ENCODE data around the gene EIPR1. TPM values are rescaled to one million over a fixed set of nuclear protein-coding genes. Genes with fewer than 3 reads are reported as not detected.

Gene EIPR1
- polyA plus RNA-seq (2013, experiment 1 of 2) = 14.6 TPM
- 16.5 TPM for polyA plus RNA-seq (2013, experiment 2 of 2)

DNA sequence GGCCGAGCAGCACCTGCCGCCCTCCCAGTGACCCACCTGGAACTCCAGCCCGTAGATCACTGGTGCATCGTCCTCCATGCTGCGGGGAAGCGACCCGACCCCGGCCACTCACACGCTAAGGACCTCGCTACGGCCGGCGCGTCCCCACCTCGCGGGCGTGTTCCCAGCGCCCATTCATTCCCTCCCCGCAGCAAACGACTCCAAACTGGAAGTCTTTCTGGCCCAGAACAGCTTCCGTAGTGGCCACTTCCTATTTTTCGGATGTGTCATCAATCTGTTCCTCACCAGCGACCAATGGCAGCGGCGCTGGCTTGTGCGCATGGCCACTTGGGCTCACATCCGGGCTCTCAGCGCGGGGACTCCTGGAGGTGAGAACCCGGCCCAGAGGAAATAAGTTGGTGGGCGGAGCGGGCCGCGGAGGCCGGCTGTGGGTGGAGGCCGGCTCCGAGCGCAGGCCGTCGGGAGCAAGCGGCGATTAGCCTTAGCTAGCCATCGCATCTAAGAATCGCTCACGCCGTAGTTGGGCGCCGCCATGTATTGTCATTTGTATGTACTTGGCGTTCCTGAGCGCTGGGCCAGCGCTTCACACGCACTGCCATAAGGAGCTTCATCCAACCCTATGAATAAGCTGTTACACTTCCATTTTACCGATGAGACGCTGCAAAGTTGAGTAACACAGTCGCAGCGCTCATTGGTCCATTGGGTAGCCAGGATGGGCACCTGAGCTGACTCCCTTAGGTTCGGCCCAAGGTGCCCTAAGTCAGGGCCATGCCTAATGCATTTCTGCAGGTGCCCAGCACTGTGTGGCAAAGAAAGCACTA, at the start of gene EIPR1:
Gene EIPR1, minus strand, starts transcription at position 207 of the 821 bp plus-strand sequence. Its CDS starts 129 bp downstream, at position 78.
- peaks cover 3% of the 10 kb centered on the region for H3K4me1 ChIP-seq (ENCODE audit: control insufficient read depth, low read depth, low read length)
- H2BK120ac ChIP-seq (ENCODE audit: low read depth, low read length) = no peak within 1 kb of the TSS
- no peaks in the 10 kb centered on the region for H3K27me3 ChIP-seq (ENCODE audit: insufficient read depth, low read length, poor library complexity)
- DNase-seq = peak; percentile 99
- peaks cover 13% of the 10 kb centered on the region for H3K79me2 ChIP-seq (ENCODE audit: control insufficient read depth, insufficient read depth, low read length)
- peak within 1 kb of the TSS; percentile 90 for H3K56ac ChIP-seq (ENCODE audit: low read length)
- peak within 1 kb of the TSS; percentile 84 for H3K4me2 ChIP-seq (ENCODE audit: low read length)
- H3K36me3 ChIP-seq (ENCODE audit: control insufficient read depth, insufficient read depth, low read length) = peaks cover 2% of the 10 kb centered on the region
- peak within 1 kb of the TSS; percentile 96 for H3K4me3 ChIP-seq (ENCODE audit: low read length)
- peaks cover 13% of the 10 kb centered on the region for H3K79me1 ChIP-seq (ENCODE audit: low read length)
- H2BK5ac ChIP-seq (ENCODE audit: low read length) = no peak within 1 kb of the TSS
- H3K27ac ChIP-seq (ENCODE audit: low read depth, low read length) = peak within 1 kb of the TSS; percentile 32
- peak within 1 kb of the TSS; percentile 4 for H3K4ac ChIP-seq (ENCODE audit: low read depth, low read length)
- H4K8ac ChIP-seq (ENCODE audit: low read depth, low read length) = peak within 1 kb of the TSS; percentile 0
- H2AK5ac ChIP-seq (ENCODE audit: low read length) = no peak within 1 kb of the TSS
- H2BK15ac ChIP-seq (replicated peaks; ENCODE audit: low read depth) = no peak within 1 kb of the TSS
- peak within 1 kb of the TSS; percentile 47 for H4K5ac ChIP-seq (ENCODE audit: low read length)
- no CpG with 5 or more reads among the region's 57 CpGs for WGBS (ENCODE audit: extremely low coverage, insufficient coverage, low lambda C conversion rate)
- H3K23ac ChIP-seq (ENCODE audit: low read length) = no peak within 1 kb of the TSS
- peak within 1 kb of the TSS; percentile 75 for H3K9ac ChIP-seq (ENCODE audit: low read length)
- no peak within 1 kb of the TSS for H3K18ac ChIP-seq (ENCODE audit: low read length)

DNA sequence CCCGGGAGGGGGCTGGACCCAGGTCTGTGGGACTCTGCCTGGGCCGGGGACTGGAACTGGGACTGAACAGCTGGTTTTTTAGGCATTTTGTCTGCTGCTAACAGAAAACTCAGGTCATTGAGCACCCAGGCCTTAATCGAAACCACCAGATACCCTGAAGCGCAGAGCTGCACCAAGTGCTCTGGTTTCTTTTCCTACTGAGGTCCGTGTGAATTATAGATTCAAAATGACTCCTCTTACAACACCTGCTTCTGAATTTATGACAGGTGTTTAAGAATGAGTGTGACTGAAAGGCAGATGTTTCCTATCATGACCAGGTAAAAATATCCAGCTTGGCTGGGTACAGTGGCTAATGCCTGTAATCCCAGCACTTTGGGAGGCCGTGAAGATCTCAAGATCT, 49.7 kb upstream of the EIPR1 start:
- H2BK5ac ChIP-seq (ENCODE audit: low read length) = no peak overlapping the region
- H3K18ac ChIP-seq (ENCODE audit: low read length) = no peak overlapping the region
- H2BK120ac ChIP-seq (ENCODE audit: low read depth, low read length) = no peak overlapping the region
- H3K4me1 ChIP-seq (ENCODE audit: control insufficient read depth, low read depth, low read length) = no peaks in the 10 kb centered on the region
- H3K79me2 ChIP-seq (ENCODE audit: control insufficient read depth, insufficient read depth, low read length) = no peaks in the 10 kb centered on the region
- H3K27me3 ChIP-seq (ENCODE audit: insufficient read depth, low read length, poor library complexity) = no peaks in the 10 kb centered on the region
- H3K9ac ChIP-seq (ENCODE audit: low read length) = no peak overlapping the region
- peaks cover 5% of the 10 kb centered on the region for H3K36me3 ChIP-seq (ENCODE audit: control insufficient read depth, insufficient read depth, low read length)
- no peak overlapping the region for H4K8ac ChIP-seq (ENCODE audit: low read depth, low read length)
- no peak overlapping the region for H2BK15ac ChIP-seq (replicated peaks; ENCODE audit: low read depth)
- H3K4me2 ChIP-seq (ENCODE audit: low read length) = no peak overlapping the region
- H3K79me1 ChIP-seq (ENCODE audit: low read length) = no peaks in the 10 kb centered on the region
- WGBS (ENCODE audit: extremely low coverage, insufficient coverage, low lambda C conversion rate) = no CpG with 5 or more reads among the region's 6 CpGs
- H3K23ac ChIP-seq (ENCODE audit: low read length) = no peak overlapping the region
- DNase-seq = no peak
- H4K5ac ChIP-seq (ENCODE audit: low read length) = no peak overlapping the region
- no peak overlapping the region for H3K27ac ChIP-seq (ENCODE audit: low read depth, low read length)
- no peak overlapping the region for H3K4ac ChIP-seq (ENCODE audit: low read depth, low read length)
- no peak overlapping the region for H2AK5ac ChIP-seq (ENCODE audit: low read length)
- no peak overlapping the region for H3K4me3 ChIP-seq (ENCODE audit: low read length)
- H3K56ac ChIP-seq (ENCODE audit: low read length) = no peak overlapping the region

DNA sequence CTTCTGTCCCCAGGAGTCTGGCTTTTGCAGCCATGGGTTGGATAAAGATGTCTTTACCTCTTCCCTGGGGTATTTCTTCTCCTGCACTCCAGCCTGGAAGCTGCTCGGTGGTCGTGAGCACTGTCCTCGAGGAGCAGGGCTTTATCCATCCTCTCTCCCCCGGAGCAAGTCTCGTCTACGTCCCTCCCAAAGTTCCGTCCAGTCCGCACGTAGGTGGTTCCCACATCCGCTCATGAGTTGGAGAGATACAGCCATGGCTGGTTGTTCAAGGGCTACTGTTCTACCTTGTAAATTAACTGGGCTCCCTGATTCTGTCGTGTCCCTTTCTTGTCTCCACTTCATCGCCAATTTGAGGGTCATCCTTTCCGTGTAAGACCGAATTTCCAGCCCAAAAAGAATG, 49.0 kb upstream of the EIPR1 start:
- Histone ChIP-seq H3K9ac (ENCODE audit: low read length) (no peak overlapping the region), H3K79me2 (ENCODE audit: control insufficient read depth, insufficient read depth, low read length) (no peaks in the 10 kb centered on the region), H3K4me3 (ENCODE audit: low read length) (no peak overlapping the region), H2BK120ac (ENCODE audit: low read depth, low read length) (no peak overlapping the region), H3K27me3 (ENCODE audit: insufficient read depth, low read length, poor library complexity) (no peaks in the 10 kb centered on the region), H3K18ac (ENCODE audit: low read length) (no peak overlapping the region), H3K4ac (ENCODE audit: low read depth, low read length) (no peak overlapping the region), H3K79me1 (ENCODE audit: low read length) (no peaks in the 10 kb centered on the region), H3K4me1 (ENCODE audit: control insufficient read depth, low read depth, low read length) (no peaks in the 10 kb centered on the region), H3K27ac (ENCODE audit: low read depth, low read length) (no peak overlapping the region), H3K4me2 (ENCODE audit: low read length) (no peak overlapping the region), H4K8ac (ENCODE audit: low read depth, low read length) (no peak overlapping the region), H3K36me3 (ENCODE audit: control insufficient read depth, insufficient read depth, low read length) (peaks cover 5% of the 10 kb centered on the region), H2AK5ac (ENCODE audit: low read length) (no peak overlapping the region), H3K23ac (ENCODE audit: low read length) (no peak overlapping the region), H2BK15ac (replicated peaks; ENCODE audit: low read depth) (no peak overlapping the region), H2BK5ac (ENCODE audit: low read length) (no peak overlapping the region), H4K5ac (ENCODE audit: low read length) (no peak overlapping the region), H3K56ac (ENCODE audit: low read length) (no peak overlapping the region)
- WGBS (ENCODE audit: extremely low coverage, insufficient coverage, low lambda C conversion rate) = no CpG with 5 or more reads among the region's 14 CpGs
- DNase-seq = no peak

DNA sequence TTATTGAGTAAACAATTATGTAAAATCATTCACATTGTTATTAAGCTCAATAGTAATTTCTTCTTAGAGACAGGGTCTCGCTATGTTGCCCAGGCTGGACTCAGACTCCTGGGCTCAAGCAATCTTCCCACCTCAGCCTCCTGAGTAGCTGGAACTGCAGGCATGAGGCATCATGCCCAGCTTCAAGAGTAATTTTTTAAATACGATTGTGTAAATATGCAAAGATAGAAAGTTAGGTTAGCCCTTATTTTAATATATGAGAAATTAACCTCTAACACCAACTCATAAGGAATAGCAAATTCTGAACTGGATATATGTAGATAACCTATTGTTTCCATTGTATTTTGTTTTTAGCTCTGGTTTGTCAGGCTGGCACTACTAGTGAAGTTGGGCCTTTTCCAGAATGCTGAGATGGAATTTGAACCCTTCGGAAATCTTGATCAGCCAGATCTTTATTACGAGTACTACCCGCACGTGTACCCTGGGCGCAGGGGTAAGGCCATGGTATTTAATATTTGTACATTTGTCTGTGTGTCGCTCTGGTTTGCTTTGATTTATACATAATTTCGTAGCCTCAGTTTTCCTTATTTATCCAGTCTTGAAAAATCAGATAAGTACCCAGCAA, 46.7 kb upstream of the EIPR1 start:
- H4K8ac ChIP-seq (ENCODE audit: low read depth, low read length) = no peak overlapping the region
- WGBS (ENCODE audit: extremely low coverage, insufficient coverage, low lambda C conversion rate) = no CpG with 5 or more reads among the region's 9 CpGs
- no peak overlapping the region for H3K27ac ChIP-seq (ENCODE audit: low read depth, low read length)
- H3K36me3 ChIP-seq (ENCODE audit: control insufficient read depth, insufficient read depth, low read length) = peaks cover 2% of the 10 kb centered on the region
- H2AK5ac ChIP-seq (ENCODE audit: low read length) = no peak overlapping the region
- H2BK15ac ChIP-seq (replicated peaks; ENCODE audit: low read depth) = no peak overlapping the region
- H2BK120ac ChIP-seq (ENCODE audit: low read depth, low read length) = no peak overlapping the region
- no peak overlapping the region for H3K18ac ChIP-seq (ENCODE audit: low read length)
- no peak overlapping the region for H3K4me2 ChIP-seq (ENCODE audit: low read length)
- no peak overlapping the region for H3K4me3 ChIP-seq (ENCODE audit: low read length)
- no peak overlapping the region for H2BK5ac ChIP-seq (ENCODE audit: low read length)
- H3K79me2 ChIP-seq (ENCODE audit: control insufficient read depth, insufficient read depth, low read length) = no peaks in the 10 kb centered on the region
- no peaks in the 10 kb centered on the region for H3K27me3 ChIP-seq (ENCODE audit: insufficient read depth, low read length, poor library complexity)
- H3K4me1 ChIP-seq (ENCODE audit: control insufficient read depth, low read depth, low read length) = no peaks in the 10 kb centered on the region
- no peak overlapping the region for H3K56ac ChIP-seq (ENCODE audit: low read length)
- no peak overlapping the region for H3K4ac ChIP-seq (ENCODE audit: low read depth, low read length)
- no peaks in the 10 kb centered on the region for H3K79me1 ChIP-seq (ENCODE audit: low read length)
- H3K23ac ChIP-seq (ENCODE audit: low read length) = no peak overlapping the region
- H4K5ac ChIP-seq (ENCODE audit: low read length) = no peak overlapping the region
- H3K9ac ChIP-seq (ENCODE audit: low read length) = no peak overlapping the region
- no peak for DNase-seq

DNA sequence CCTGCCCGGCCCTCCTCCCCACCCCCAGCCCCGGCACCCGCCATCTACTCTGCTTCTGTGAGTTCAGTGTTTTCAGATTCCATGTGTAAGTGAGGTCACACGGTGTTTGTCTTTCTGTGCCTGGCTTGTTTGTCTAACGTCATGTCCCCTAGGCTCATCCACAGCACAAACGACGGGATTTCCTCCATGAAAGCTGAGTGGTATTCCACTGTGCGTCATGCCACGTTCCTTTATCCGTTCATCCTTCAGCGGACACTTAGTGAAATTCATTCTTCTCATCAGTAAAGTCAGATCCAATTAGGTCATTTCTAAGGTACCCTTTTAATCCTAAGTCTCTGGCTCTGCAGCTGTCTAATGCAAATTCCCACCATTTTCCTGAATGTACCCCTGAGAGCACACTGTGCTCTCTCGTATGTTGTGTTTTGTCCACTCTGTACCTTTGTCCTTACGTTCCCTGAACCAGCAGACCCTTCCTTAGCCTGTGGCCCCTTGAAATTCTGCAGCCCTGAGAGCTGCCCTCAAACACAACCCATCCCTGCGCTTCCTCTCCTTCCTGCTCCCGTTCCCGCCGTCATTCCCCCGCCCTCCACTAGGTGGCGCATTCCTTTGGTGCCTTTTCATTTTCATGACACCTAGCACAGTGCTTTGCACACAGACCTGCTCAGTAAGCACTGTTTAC, 46.0 kb upstream of the EIPR1 start:
- Histone ChIP-seq H3K27me3 (ENCODE audit: insufficient read depth, low read length, poor library complexity) (no peaks in the 10 kb centered on the region), H3K4me1 (ENCODE audit: control insufficient read depth, low read depth, low read length) (no peaks in the 10 kb centered on the region), H3K79me2 (ENCODE audit: control insufficient read depth, insufficient read depth, low read length) (no peaks in the 10 kb centered on the region), H2BK5ac (ENCODE audit: low read length) (no peak overlapping the region), H3K27ac (ENCODE audit: low read depth, low read length) (no peak overlapping the region), H3K36me3 (ENCODE audit: control insufficient read depth, insufficient read depth, low read length) (peaks cover 2% of the 10 kb centered on the region), H3K4me2 (ENCODE audit: low read length) (no peak overlapping the region), H2BK15ac (replicated peaks; ENCODE audit: low read depth) (no peak overlapping the region), H3K23ac (ENCODE audit: low read length) (no peak overlapping the region), H3K18ac (ENCODE audit: low read length) (no peak overlapping the region), H2BK120ac (ENCODE audit: low read depth, low read length) (no peak overlapping the region), H2AK5ac (ENCODE audit: low read length) (no peak overlapping the region), H3K56ac (ENCODE audit: low read length) (no peak overlapping the region), H3K4ac (ENCODE audit: low read depth, low read length) (no peak overlapping the region), H3K9ac (ENCODE audit: low read length) (no peak overlapping the region), H4K5ac (ENCODE audit: low read length) (no peak overlapping the region), H3K4me3 (ENCODE audit: low read length) (no peak overlapping the region), H4K8ac (ENCODE audit: low read depth, low read length) (no peak overlapping the region), H3K79me1 (ENCODE audit: low read length) (no peaks in the 10 kb centered on the region)
- WGBS (ENCODE audit: extremely low coverage, insufficient coverage, low lambda C conversion rate) = no CpG with 5 or more reads among the region's 19 CpGs
- DNase-seq = peak; percentile 68

Measured in mesendoderm (in vitro differentiated cells).